SW480 (cell line): Measurements from ENCODE around the gene XPR1.

ENCODE experiments used
- DNase-seq: peaks from one replicate; pipeline ENCODE4 v3.0.0-alpha.2; 2016; ENCODE audit warnings: low spot score

Gene XPR1

GRCh38 chr1:180892272-180892671, 260.4 kb downstream of the XPR1 start:
- no peak for DNase-seq

GRCh38 chr1:180892675-180893074, 260.9 kb downstream of the XPR1 start:
- no peak for DNase-seq

- DNase-seq = no peak
Observed at GRCh38 chr1:180893614-180894013, 261.8 kb downstream of the XPR1 start.

GRCh38 chr1:180896161-180896560, 264.3 kb downstream of the XPR1 start:
- DNase-seq = no peak

- DNase-seq = no peak
Observed at GRCh38 chr1:180898441-180899219, 266.8 kb downstream of the XPR1 start.

- DNase-seq = no peak
Observed at GRCh38 chr1:180899262-180899661, 267.4 kb downstream of the XPR1 start.

GRCh38 chr1:180901076-180901990, 269.5 kb downstream of the XPR1 start:
- DNase-seq = no peak

GRCh38 chr1:180902541-180902940, 270.7 kb downstream of the XPR1 start:
- DNase-seq = no peak

GRCh38 chr1:180905927-180906326, 274.1 kb downstream of the XPR1 start:
- DNase-seq = no peak

GRCh38 chr1:180906511-180906910, 274.7 kb downstream of the XPR1 start:
- no peak for DNase-seq

- DNase-seq = no peak
Observed at GRCh38 chr1:180907313-180908055, 275.7 kb downstream of the XPR1 start.

- no peak for DNase-seq
Observed at GRCh38 chr1:180908074-180908765, 276.4 kb downstream of the XPR1 start.

- no peak for DNase-seq
Observed at GRCh38 chr1:180909005-180909414, 277.2 kb downstream of the XPR1 start.

GRCh38 chr1:180909462-180909976, 277.7 kb downstream of the XPR1 start:
- no peak for DNase-seq

GRCh38 chr1:180911640-180912191, 279.9 kb downstream of the XPR1 start:
- DNase-seq = no peak

- DNase-seq = peak; percentile 23
Observed at GRCh38 chr1:180912211-180912800, 280.5 kb downstream of the XPR1 start.

- peak; percentile 19 for DNase-seq
Observed at GRCh38 chr1:180912801-180913565, 281.2 kb downstream of the XPR1 start, which contains the start of gene KIAA1614. Gene KIAA1614 (plus strand): TSS chr1:180912897. CDS start chr1:180913244, 347 bp downstream.

- no peak for DNase-seq
Observed at GRCh38 chr1:180915426-180915965, 283.7 kb downstream of the XPR1 start.

- no peak for DNase-seq
Observed at GRCh38 chr1:180916012-180916770, 284.4 kb downstream of the XPR1 start.
